G401 (cell line): ENCODE results near the gene NENF. TPM values are rescaled to one million over a fixed set of nuclear protein-coding genes. Genes with fewer than 3 reads are reported as not detected.
A peak's percentile ranks its signal among the peaks of the same experiment; 100 is the strongest.

Source experiments
- DNase-seq: peaks from one replicate; pipeline ENCODE4 v3.0.0-alpha.2; 2015; ENCODE audit warnings: low spot score
- in situ Hi-C: cut with HindIII; loops from 2 replicates; pipeline ENCODE4 v1.10.0; 2016; ENCODE audit warnings: low sequenced_read_pairs, mixed read lengths
- total RNA-seq: library from RNA; depleted of rRNA; stranded (reverse); fragments of >200 nt; shearing (Covaris generic); gene quantifications from 2 replicates; pipeline ENCODE4 v1.2.3, GENCODE V29; 2014

Gene NENF
- total RNA-seq, 1 experiment from 2014 or later = 58.2 TPM

GRCh38 chr1:212455401-212455800 is 22.7 kb downstream of the NENF start:
- DNase-seq = no peak
- in situ Hi-C loops = loop anchor here (25.0 kb wide), 1 partner anchor 332 kb away; the partner anchor contains the start of genes NSL1 and TATDN3

GRCh38 chr1:212455803-212456528 is 23.2 kb downstream of the NENF start:
- in situ Hi-C loops = loop anchor here (25.0 kb wide), 1 partner anchor 331 kb away; the partner anchor contains the start of genes NSL1 and TATDN3
- DNase-seq = peak; percentile 82

- in situ Hi-C loops = loop anchor here (25.0 kb wide), 1 partner anchor 329 kb away; the partner anchor contains the start of genes NSL1 and TATDN3
- DNase-seq = peak; percentile 30
Observed at GRCh38 chr1:212457740-212458338, 25.1 kb downstream of the NENF start.

- in situ Hi-C loops = loop anchor here (25.0 kb wide), 1 partner anchor 328 kb away; the partner anchor contains the start of genes NSL1 and TATDN3
- DNase-seq = no peak
Observed at GRCh38 chr1:212458817-212459216, 26.1 kb downstream of the NENF start.

GRCh38 chr1:212459656-212460055 is 26.9 kb downstream of the NENF start:
- no peak for DNase-seq
- in situ Hi-C loops = loop anchor here (25.0 kb wide), 1 partner anchor 328 kb away; the partner anchor contains the start of genes NSL1 and TATDN3

- in situ Hi-C loops = loop anchor here (25.0 kb wide), 1 partner anchor 327 kb away; the partner anchor contains the start of genes NSL1 and TATDN3
- DNase-seq = no peak
Observed at GRCh38 chr1:212460376-212460775, 27.7 kb downstream of the NENF start.

GRCh38 chr1:212461916-212462660 is 29.4 kb downstream of the NENF start:
- DNase-seq = no peak
- in situ Hi-C loops = loop anchor here (25.0 kb wide), 1 partner anchor 325 kb away; the partner anchor contains the start of genes NSL1 and TATDN3

- DNase-seq = no peak
- in situ Hi-C loops = loop anchor here (25.0 kb wide), 1 partner anchor 324 kb away; the partner anchor contains the start of genes NSL1 and TATDN3
Observed at GRCh38 chr1:212463565-212464285, 31.0 kb downstream of the NENF start.

GRCh38 chr1:212465311-212465710 is 32.6 kb downstream of the NENF start:
- in situ Hi-C loops = loop anchor here (25.0 kb wide), 1 partner anchor 322 kb away; the partner anchor contains the start of genes NSL1 and TATDN3
- no peak for DNase-seq

GRCh38 chr1:212466437-212466836 is 33.7 kb downstream of the NENF start:
- no peak for DNase-seq
- in situ Hi-C loops = loop anchor here (25.0 kb wide), 1 partner anchor 321 kb away; the partner anchor contains the start of genes NSL1 and TATDN3

- in situ Hi-C loops = loop anchor here (25.0 kb wide), 1 partner anchor 320 kb away; the partner anchor contains the start of genes NSL1 and TATDN3
- no peak for DNase-seq
Observed at GRCh38 chr1:212466898-212467650, 34.4 kb downstream of the NENF start.

GRCh38 chr1:212467843-212468482 is 35.2 kb downstream of the NENF start:
- no peak for DNase-seq
- in situ Hi-C loops = loop anchor here (25.0 kb wide), 1 partner anchor 319 kb away; the partner anchor contains the start of genes NSL1 and TATDN3

GRCh38 chr1:212470059-212470458 is 37.3 kb downstream of the NENF start:
- in situ Hi-C loops = loop anchor here (25.0 kb wide), 1 partner anchor 317 kb away; the partner anchor contains the start of genes NSL1 and TATDN3
- DNase-seq = peak; percentile 21

- in situ Hi-C loops = loop anchor here (25.0 kb wide), 1 partner anchor 316 kb away; the partner anchor contains the start of genes NSL1 and TATDN3
- no peak for DNase-seq
Observed at GRCh38 chr1:212471286-212471685, 38.6 kb downstream of the NENF start.

GRCh38 chr1:212471891-212472675 is 39.4 kb downstream of the NENF start:
- DNase-seq = no peak
- in situ Hi-C loops = loop anchor here (25.0 kb wide), 1 partner anchor 315 kb away; the partner anchor contains the start of genes NSL1 and TATDN3

- in situ Hi-C loops = loop anchor here (25.0 kb wide), 1 partner anchor 314 kb away; the partner anchor contains the start of genes NSL1 and TATDN3
Observed at GRCh38 chr1:212473729-212474128, 41.0 kb downstream of the NENF start.

More at GRCh38 chr1:212473729-212474128, 41.0 kb downstream of the NENF start:
- no peak for DNase-seq
